K562 (cell line): ENCODE results near the gene MOB3C. TPM values are rescaled to one million over a fixed set of nuclear protein-coding genes. Genes with fewer than 3 reads are reported as not detected.

Experiments
- ATF6 ChIP-seq: sonication (generic); formaldehyde crosslinking; IDR thresholded peaks from 2 replicates; pipeline ENCODE4 v1.4.0; 2020; ENCODE audit warnings: mild to moderate bottlenecking, missing genetic modification reagents
- BRF1 ChIP-seq: IDR thresholded peaks from 3 replicates; pipeline ENCODE4 v1.6.1; 2011; ENCODE audit warnings: borderline replicate concordance, mild to moderate bottlenecking; ENCODE audit not compliant: insufficient read length; ENCODE audit errors: extremely low read depth
- CREB3L1 ChIP-seq: fragments of 450-650 bp; IDR thresholded peaks from 2 replicates; pipeline ENCODE4 v1.6.1; 2014; ENCODE audit warnings: low read depth, mild to moderate bottlenecking, moderate library complexity, borderline replicate concordance
- CTCF ChIP-seq, 3 experiments: IDR thresholded peaks in 2 of 3; conservative IDR thresholded peaks in 1 of 3; 2 replicates each; pipeline ENCODE4 v1.5.1; 2011 to 2012; ENCODE audit warnings: low read length in 3 of 3, mild to moderate bottlenecking in 3 of 3, control low read depth in 2 of 3, improper control_type of control experiment in 1 of 3, inconsistent platforms in 1 of 3, low read depth in 1 of 3, mixed read lengths in 1 of 3, moderate library complexity in 1 of 3; ENCODE audit not compliant: insufficient read depth in 2 of 3
- DDX20 ChIP-seq: fragments of 450-650 bp; IDR thresholded peaks from 2 replicates; pipeline ENCODE4 v1.6.1; 2016; ENCODE audit warnings: missing genetic modification characterization, low read depth, mild to moderate bottlenecking, missing compliant biosample characterization, moderate library complexity
- EP400 ChIP-seq: fragments of 450-650 bp; IDR thresholded peaks from 2 replicates; pipeline ENCODE4 v1.6.1; 2017; ENCODE audit warnings: antibody characterized with exemption, mild to moderate bottlenecking, moderate library complexity
- HCFC1 ChIP-seq: IDR thresholded peaks from 2 replicates; pipeline ENCODE4 v1.6.1; 2012; ENCODE audit warnings: low read depth, low read length, improper control_type of control experiment
- HDGF ChIP-seq: fragments of 450-650 bp; IDR thresholded peaks from 2 replicates; pipeline ENCODE4 v1.6.1; 2016
- ID3 ChIP-seq, 2 experiments: fragments of 250-450 bp in 1 of 2; fragments of 450-650 bp in 1 of 2; sonication (Bioruptor Pico) in 1 of 2; IDR thresholded peaks; 2 replicates each; pipeline versions ENCODE4 v1.6.1 to v1.8.0; 2016 to 2021; ENCODE audit warnings: mild to moderate bottlenecking in 2 of 2, moderate library complexity in 2 of 2, missing compliant biosample characterization in 1 of 2, missing genetic modification characterization in 1 of 2
- JUN ChIP-seq, 2 experiments: sonication (generic) in 1 of 2; formaldehyde crosslinking in 1 of 2; IDR thresholded peaks; 2 replicates each; pipeline versions ENCODE4 v1.6.1 to v1.8.0; 2012 to 2022; ENCODE audit warnings: borderline replicate concordance in 2 of 2, mild to moderate bottlenecking in 2 of 2, improper control_type of control experiment in 1 of 2, low read depth in 1 of 2, low read length in 1 of 2, missing genetic modification reagents in 1 of 2
- NFRKB ChIP-seq: fragments of 450-650 bp; IDR thresholded peaks from 2 replicates; pipeline ENCODE4 v1.6.1; 2016; ENCODE audit warnings: low read depth
- PRPF4 ChIP-seq: fragments of 200-400 bp; formaldehyde crosslinking; IDR thresholded peaks from one replicate; pipeline ENCODE4 v1.6.1; 2017; ENCODE audit warnings: low read length, low read depth, mild to moderate bottlenecking; ENCODE audit not compliant: insufficient read depth, poor library complexity, severe bottlenecking
- PURB ChIP-seq: sonication (generic); formaldehyde crosslinking; IDR thresholded peaks from 2 replicates; pipeline ENCODE4 v1.9.0; 2021; ENCODE audit warnings: low read depth, mild to moderate bottlenecking, missing genetic modification reagents
- PYGO2 ChIP-seq: fragments of 450-650 bp; IDR thresholded peaks from 2 replicates; pipeline ENCODE4 v1.6.1; 2016; ENCODE audit warnings: mild to moderate bottlenecking, missing genetic modification characterization, moderate library complexity, missing compliant biosample characterization
- RNF2 ChIP-seq: sonication (generic); IDR thresholded peaks from 2 replicates; pipeline ENCODE4 v1.6.1; 2016
- SIRT6 ChIP-seq: IDR thresholded peaks from one replicate; pipeline ENCODE4 v1.6.1; 2012; ENCODE audit warnings: low read depth, mild to moderate bottlenecking, control low read depth, inconsistent platforms, low read length, moderate library complexity
- SIX5 ChIP-seq, 2 experiments: IDR thresholded peaks; 2 replicates each; pipeline ENCODE4 v1.6.1; 2011; ENCODE audit warnings: low read length in 2 of 2, borderline replicate concordance in 1 of 2, low read depth in 1 of 2, mild to moderate bottlenecking in 1 of 2, moderate library complexity in 1 of 2; ENCODE audit not compliant: insufficient read depth in 1 of 2
- ZC3H11A ChIP-seq: IDR thresholded peaks from 2 replicates; pipeline ENCODE4 v1.6.1; 2012; ENCODE audit warnings: low read depth, low read length, improper control_type of control experiment
- ZNF766 ChIP-seq: fragments of 200-800 bp; sonication (Bioruptor generic); conservative IDR thresholded peaks from 2 replicates; pipeline ENCODE4 v1.6.1; 2016; ENCODE audit warnings: missing genetic modification characterization, missing compliant biosample characterization
- polyA plus RNA-seq, 8 experiments: library from polyadenylated mRNA; depleted of rRNA in 4 of 8; stranded (reverse) in 5 of 8; unstranded in 3 of 8; fragments of >200 nt; fragmentation: Nextera tagmentation in 2 of 8; fragmentation: Illumina TruSeq in 1 of 8; extraction: Ambion mirVana in 2 of 8; extraction: Trizol in 1 of 8; gene quantifications; 2 replicates each; pipeline versions ENCODE4 v1.2.1 to v1.2.3, GENCODE V29; 2011 to 2014; ENCODE audit warnings: inconsistent platforms in 1 of 8, missing spikeins in 1 of 8
- total RNA-seq, 7 experiments: library from RNA; depleted of rRNA in 6 of 7; stranded (reverse); fragments of >200 nt in 6 of 7; fragmentation: Illumina TruSeq in 2 of 7; extraction: Trizol in 2 of 7; gene quantifications; 2 replicates each; pipeline versions ENCODE4 v1.2.1 to v1.2.3, GENCODE V29; 2011 to 2021; ENCODE audit warnings: low replicate concordance in 1 of 7

The MOB3C gene
- total and polyA plus RNA-seq, 9 of the 15 experiments (the other 6 are each of a cell fraction or from before 2014, with no cell fraction given): 1.0 to 7.5 (median 3.7) TPM

GRCh38 chr1:46616277-46617107 is at the start of gene MOB3C (continued):
- peak; percentile 12; the same call in 1 of the 2 replicates for TF ChIP-seq EP400
- TF ChIP-seq DDX20 (tag): no peak
- no peak for TF ChIP-seq PRPF4
- no peak for TF ChIP-seq ATF6 (CRISPR knock-in tag)
- peak; percentile 74 for TF ChIP-seq CREB3L1
- TF ChIP-seq HCFC1: no peak
- TF ChIP-seq NFRKB: no peak
- no peak for TF ChIP-seq ZC3H11A
- TF ChIP-seq RNF2: no peak
- TF ChIP-seq CTCF (IDR thresholded peaks at IDR 0.05 in 2 of 3, conservative IDR thresholded peaks at IDR 0.05 in 1 of 3; ENCODE audit: insufficient read depth in 2 of 3, low read depth in 1 of 3, low read length in 3 of 3): no peak
- no peak for TF ChIP-seq SIX5 (IDR thresholded peaks at IDR 0.05; ENCODE audit: borderline replicate concordance in 1 of 2, insufficient read depth in 1 of 2, low read depth in 1 of 2, low read length in 2 of 2)
- TF ChIP-seq SIRT6: no peak
- no peak for TF ChIP-seq BRF1
- no peak for TF ChIP-seq PYGO2
- TF ChIP-seq ID3 (CRISPR knock-in tag; IDR thresholded peaks at IDR 0.05): no peak
- no peak for TF ChIP-seq ID3 (tag; IDR thresholded peaks at IDR 0.05)
- TF ChIP-seq PURB (CRISPR knock-in tag): no peak
- TF ChIP-seq JUN (IDR thresholded peaks at IDR 0.05; ENCODE audit: borderline replicate concordance, low read depth, low read length): no peak
- TF ChIP-seq JUN (CRISPR knock-in tag; IDR thresholded peaks at IDR 0.05; ENCODE audit: borderline replicate concordance): 0 out of 2 replicates have a peak, but pooled peaks have one; percentile 22
- TF ChIP-seq HDGF: no peak
- TF ChIP-seq ZNF766 (CRISPR knock-in tag): no peak
